HL-60 (cell line): ENCODE data around the gene GAPDHS.

Experiments used
- GABPA ChIP-seq: IDR thresholded peaks from 2 replicates; pipeline ENCODE4 v1.6.1; 2012; ENCODE audit warnings: low read depth
- POLR2AphosphoS5 ChIP-seq: IDR thresholded peaks from 2 replicates; pipeline ENCODE4 v1.6.1; 2012; ENCODE audit warnings: low read depth
- TF ChIP-seq, protein P1 (sequence below): IDR thresholded peaks from one replicate; pipeline ENCODE4 v1.5.1; 2011; ENCODE audit warnings: low read length, control low read depth, inconsistent platforms; ENCODE audit not compliant: insufficient read depth
- TF ChIP-seq, protein P2 (sequence below): IDR thresholded peaks from 2 replicates; pipeline ENCODE4 v1.6.1; 2012; ENCODE audit warnings: low read depth; ENCODE audit not compliant: insufficient replicate concordance

- TF ChIP-seq POLR2AphosphoS5 (no peak), GABPA (no peak)
- TF ChIP-seq, protein P1, sequence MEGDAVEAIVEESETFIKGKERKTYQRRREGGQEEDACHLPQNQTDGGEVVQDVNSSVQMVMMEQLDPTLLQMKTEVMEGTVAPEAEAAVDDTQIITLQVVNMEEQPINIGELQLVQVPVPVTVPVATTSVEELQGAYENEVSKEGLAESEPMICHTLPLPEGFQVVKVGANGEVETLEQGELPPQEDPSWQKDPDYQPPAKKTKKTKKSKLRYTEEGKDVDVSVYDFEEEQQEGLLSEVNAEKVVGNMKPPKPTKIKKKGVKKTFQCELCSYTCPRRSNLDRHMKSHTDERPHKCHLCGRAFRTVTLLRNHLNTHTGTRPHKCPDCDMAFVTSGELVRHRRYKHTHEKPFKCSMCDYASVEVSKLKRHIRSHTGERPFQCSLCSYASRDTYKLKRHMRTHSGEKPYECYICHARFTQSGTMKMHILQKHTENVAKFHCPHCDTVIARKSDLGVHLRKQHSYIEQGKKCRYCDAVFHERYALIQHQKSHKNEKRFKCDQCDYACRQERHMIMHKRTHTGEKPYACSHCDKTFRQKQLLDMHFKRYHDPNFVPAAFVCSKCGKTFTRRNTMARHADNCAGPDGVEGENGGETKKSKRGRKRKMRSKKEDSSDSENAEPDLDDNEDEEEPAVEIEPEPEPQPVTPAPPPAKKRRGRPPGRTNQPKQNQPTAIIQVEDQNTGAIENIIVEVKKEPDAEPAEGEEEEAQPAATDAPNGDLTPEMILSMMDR: no peak
- TF ChIP-seq, protein P2, sequence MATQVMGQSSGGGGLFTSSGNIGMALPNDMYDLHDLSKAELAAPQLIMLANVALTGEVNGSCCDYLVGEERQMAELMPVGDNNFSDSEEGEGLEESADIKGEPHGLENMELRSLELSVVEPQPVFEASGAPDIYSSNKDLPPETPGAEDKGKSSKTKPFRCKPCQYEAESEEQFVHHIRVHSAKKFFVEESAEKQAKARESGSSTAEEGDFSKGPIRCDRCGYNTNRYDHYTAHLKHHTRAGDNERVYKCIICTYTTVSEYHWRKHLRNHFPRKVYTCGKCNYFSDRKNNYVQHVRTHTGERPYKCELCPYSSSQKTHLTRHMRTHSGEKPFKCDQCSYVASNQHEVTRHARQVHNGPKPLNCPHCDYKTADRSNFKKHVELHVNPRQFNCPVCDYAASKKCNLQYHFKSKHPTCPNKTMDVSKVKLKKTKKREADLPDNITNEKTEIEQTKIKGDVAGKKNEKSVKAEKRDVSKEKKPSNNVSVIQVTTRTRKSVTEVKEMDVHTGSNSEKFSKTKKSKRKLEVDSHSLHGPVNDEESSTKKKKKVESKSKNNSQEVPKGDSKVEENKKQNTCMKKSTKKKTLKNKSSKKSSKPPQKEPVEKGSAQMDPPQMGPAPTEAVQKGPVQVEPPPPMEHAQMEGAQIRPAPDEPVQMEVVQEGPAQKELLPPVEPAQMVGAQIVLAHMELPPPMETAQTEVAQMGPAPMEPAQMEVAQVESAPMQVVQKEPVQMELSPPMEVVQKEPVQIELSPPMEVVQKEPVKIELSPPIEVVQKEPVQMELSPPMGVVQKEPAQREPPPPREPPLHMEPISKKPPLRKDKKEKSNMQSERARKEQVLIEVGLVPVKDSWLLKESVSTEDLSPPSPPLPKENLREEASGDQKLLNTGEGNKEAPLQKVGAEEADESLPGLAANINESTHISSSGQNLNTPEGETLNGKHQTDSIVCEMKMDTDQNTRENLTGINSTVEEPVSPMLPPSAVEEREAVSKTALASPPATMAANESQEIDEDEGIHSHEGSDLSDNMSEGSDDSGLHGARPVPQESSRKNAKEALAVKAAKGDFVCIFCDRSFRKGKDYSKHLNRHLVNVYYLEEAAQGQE: no peak
Observed at GRCh38 chr19:35498220-35498619, 35.0 kb upstream of the GAPDHS start.
